OCI-LY3 (cell line): ENCODE results near the gene FIS1.

Experiments
- EZH2phosphoT487 ChIP-seq: fragments of 200-600 bp; shearing (Covaris generic); IDR thresholded peaks from 2 replicates; pipeline ENCODE4 v1.6.1; 2018; ENCODE audit warnings: antibody characterized with exemption, mixed run types, low read depth
- TF ChIP-seq, protein P1 (sequence below): fragments of 200-600, 300-600 bp; sonication (generic); IDR thresholded peaks from 2 replicates; pipeline ENCODE4 v1.5.1; 2014; ENCODE audit warnings: antibody characterized with exemption, low read length, low read depth

DNA sequence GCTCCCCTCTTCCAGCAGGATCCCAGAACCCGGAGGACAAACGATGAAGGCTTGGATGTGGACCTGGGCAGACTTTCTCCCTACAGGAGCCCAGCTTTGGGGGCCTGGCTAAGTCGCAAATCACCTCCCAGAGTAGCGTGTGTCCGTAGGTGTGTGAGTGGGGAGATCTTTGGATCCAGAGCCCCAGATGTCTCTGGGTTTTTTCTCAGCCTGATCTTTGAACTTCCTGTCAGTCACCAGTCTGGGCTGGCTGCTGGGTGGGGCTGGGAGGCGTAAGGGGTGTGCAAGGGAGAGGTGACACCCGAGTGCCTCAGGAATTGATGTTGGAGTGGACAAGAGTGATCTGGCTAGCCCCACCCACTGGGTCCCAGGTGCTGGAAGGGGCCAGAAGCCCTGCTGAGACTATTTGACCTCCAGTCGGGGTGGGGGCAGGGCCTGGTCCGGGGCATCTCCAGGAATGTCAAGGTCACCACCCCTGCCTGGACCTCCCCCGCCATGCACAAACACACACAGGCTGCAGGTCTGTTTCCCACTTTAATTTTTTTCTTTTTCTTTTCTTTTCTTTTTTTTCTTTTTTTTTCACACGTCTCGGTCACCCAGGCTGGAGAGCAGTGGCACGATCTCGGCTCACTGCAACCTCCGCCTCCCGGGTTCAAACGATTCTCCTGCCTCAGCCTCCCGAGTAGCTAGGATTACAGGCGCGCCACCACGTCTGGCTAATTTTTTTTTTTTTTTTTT lies 43.9 kb downstream of the FIS1 start, which contains the start of gene MOGAT3:
- TF ChIP-seq, protein P1, sequence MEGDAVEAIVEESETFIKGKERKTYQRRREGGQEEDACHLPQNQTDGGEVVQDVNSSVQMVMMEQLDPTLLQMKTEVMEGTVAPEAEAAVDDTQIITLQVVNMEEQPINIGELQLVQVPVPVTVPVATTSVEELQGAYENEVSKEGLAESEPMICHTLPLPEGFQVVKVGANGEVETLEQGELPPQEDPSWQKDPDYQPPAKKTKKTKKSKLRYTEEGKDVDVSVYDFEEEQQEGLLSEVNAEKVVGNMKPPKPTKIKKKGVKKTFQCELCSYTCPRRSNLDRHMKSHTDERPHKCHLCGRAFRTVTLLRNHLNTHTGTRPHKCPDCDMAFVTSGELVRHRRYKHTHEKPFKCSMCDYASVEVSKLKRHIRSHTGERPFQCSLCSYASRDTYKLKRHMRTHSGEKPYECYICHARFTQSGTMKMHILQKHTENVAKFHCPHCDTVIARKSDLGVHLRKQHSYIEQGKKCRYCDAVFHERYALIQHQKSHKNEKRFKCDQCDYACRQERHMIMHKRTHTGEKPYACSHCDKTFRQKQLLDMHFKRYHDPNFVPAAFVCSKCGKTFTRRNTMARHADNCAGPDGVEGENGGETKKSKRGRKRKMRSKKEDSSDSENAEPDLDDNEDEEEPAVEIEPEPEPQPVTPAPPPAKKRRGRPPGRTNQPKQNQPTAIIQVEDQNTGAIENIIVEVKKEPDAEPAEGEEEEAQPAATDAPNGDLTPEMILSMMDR, result no peak
- TF ChIP-seq EZH2phosphoT487, result no peak
